Psoas muscle (tissue), 8 donors: ENCODE measurements around the gene SLC25A14. TPM values are rescaled to one million over a fixed set of nuclear protein-coding genes. Genes with fewer than 3 reads are reported as not detected.

Source experiments
- ATAC-seq, 4 donors: fragments of 200-7000 bp; cut with Tn5 transposase; one replicate each; pipeline ENCODE4 v1.9.1; 2020; ENCODE audit warnings: moderate library complexity in 3 of 4, mild to moderate bottlenecking in 2 of 4
- DNase-seq, 2 donors: peaks; one replicate each; pipeline ENCODE4 v3.0.0-alpha.2; 2020
- H3K27ac ChIP-seq: fragments of 200-600 bp; one replicate; pipeline ENCODE4 v1.8.0; 2022
- H3K27me3 ChIP-seq, 3 donors: fragments of 200-600 bp in 1 of 3; one replicate each; pipeline versions ENCODE4 v1.6.1 to v1.8.0; 2013 to 2022; ENCODE audit warnings: low read length in 2 of 3, mild to moderate bottlenecking in 2 of 3, moderate library complexity in 1 of 3; ENCODE audit not compliant: insufficient read depth in 3 of 3
- H3K36me3 ChIP-seq, 2 donors: fragments of 200-600 bp in 1 of 2; one replicate each; pipeline versions ENCODE4 v1.6.1 to v1.8.0; 2013 to 2022; ENCODE audit warnings: low read depth in 1 of 2, mild to moderate bottlenecking in 1 of 2, moderate library complexity in 1 of 2; ENCODE audit not compliant: insufficient read depth in 1 of 2
- H3K4me1 ChIP-seq: fragments of 200-600 bp; one replicate; pipeline ENCODE4 v1.8.0; 2022
- H3K4me3 ChIP-seq: fragments of 200-600 bp; one replicate; pipeline ENCODE4 v1.8.0; 2022; ENCODE audit warnings: mild to moderate bottlenecking
- H3K9me3 ChIP-seq: fragments of 200-600 bp; one replicate; pipeline ENCODE4 v1.8.0; 2022
- WGBS, 3 donors: extraction: QIAGEN DNeasy Blood & Tissue Kit; methylation state at CpG; one replicate each; pipeline versions ENCODE4 v1.1.6 to v1.1.7; 2013; 5-methylcytosine and 5-hydroxymethylcytosine counted together
- intact Hi-C, 2 donors: fragments of 100-400 bp; cut with DNase I; formaldehyde crosslinking; loops; one replicate each; pipeline versions ENCODE4 v1.11.0 to v1.14.2; 2022
- polyA plus RNA-seq, 3 donors: library from polyadenylated mRNA; stranded (reverse); fragments of 200-250 nt; gene quantifications; one replicate each; pipeline ENCODE4 v1.2.3, GENCODE V29; 2013
- total RNA-seq, 4 donors: library from RNA; stranded (reverse); fragmentation: NEBNext Ultra II Directional in 2 of 4; extraction: Animal tissue kit (Norgen Biotek cat#: 25700) in 2 of 4; gene quantifications; one replicate each; pipeline versions ENCODE4 v1.2.1 to v1.2.4, GENCODE V29; 2021 to 2023
- TF ChIP-seq, protein P1 (sequence below): fragments of 200-600 bp; IDR thresholded peaks from one replicate; pipeline ENCODE4 v1.8.0; 2022; ENCODE audit warnings: antibody characterized with exemption
- donor health status: healthy with polysubstance abuse.
- donor health status: DM: no; HTN: no; CAD: no; lungs with moderate emphysema.
- donor health status: Bipolar disorder and iron deficiency.
- donor health status: healthy.
- donor health status: DM: yes; HTN: yes; CAD: no.
- donor health status: DM: no; HTN: no; CAD: no.
- donor health status: DM: no; HTN: no; CAD: no.
- donor health status: DM: yes; HTN: yes; CAD: no.

SLC25A14 gene
- total and polyA plus RNA-seq, 7 donors = 3.5 to 19.2 (median 7.1) TPM

DNA sequence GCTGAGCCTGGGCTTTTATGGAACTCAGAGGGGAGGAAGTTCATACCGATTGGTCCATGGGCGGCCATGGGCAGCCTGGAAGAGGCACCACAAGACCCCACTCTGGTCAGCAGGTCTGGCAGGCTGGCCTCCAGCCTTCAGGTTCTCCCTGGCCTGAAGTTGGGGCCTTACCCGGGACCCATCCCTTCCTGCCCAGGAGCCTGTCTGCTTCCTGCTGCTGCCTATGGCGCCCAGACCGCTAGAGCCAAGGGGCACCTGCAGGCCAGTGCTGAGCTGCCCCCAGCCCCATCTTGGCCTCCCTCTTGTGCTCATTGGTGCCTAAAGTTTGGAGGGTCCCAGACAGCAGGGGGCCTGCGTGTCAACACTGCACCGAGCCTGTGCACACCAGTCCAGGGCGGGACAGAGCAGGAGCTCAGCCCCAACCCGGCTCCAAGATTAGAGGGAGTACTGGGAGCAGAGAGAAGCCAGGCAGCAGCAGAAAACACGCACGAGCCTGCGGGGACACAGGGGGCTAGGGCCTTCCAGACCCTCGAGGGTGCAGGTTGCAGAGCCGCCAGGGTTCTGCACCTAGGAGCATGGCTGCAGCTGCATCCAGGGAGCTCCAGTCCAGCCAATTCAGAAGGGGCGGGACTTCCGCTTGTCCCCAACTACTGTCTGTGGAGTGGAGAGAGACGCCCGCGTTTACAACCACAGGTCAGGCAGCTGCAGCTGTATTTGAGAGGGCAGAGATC lies 40.3 kb upstream of the SLC25A14 start:
- no peak overlapping the region for H3K4me3 ChIP-seq
- H3K27me3 ChIP-seq = no peaks in the 10 kb centered on the region
- no peak for ATAC-seq
- TF ChIP-seq, protein P1, sequence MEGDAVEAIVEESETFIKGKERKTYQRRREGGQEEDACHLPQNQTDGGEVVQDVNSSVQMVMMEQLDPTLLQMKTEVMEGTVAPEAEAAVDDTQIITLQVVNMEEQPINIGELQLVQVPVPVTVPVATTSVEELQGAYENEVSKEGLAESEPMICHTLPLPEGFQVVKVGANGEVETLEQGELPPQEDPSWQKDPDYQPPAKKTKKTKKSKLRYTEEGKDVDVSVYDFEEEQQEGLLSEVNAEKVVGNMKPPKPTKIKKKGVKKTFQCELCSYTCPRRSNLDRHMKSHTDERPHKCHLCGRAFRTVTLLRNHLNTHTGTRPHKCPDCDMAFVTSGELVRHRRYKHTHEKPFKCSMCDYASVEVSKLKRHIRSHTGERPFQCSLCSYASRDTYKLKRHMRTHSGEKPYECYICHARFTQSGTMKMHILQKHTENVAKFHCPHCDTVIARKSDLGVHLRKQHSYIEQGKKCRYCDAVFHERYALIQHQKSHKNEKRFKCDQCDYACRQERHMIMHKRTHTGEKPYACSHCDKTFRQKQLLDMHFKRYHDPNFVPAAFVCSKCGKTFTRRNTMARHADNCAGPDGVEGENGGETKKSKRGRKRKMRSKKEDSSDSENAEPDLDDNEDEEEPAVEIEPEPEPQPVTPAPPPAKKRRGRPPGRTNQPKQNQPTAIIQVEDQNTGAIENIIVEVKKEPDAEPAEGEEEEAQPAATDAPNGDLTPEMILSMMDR = no peak
- H3K9me3 ChIP-seq = no peaks in the 10 kb centered on the region
- no peak for DNase-seq
- intact Hi-C loops = no loop called here
- H3K36me3 ChIP-seq = no peaks in the 10 kb centered on the region
- 61 to 71% (median 69%) methylated on average over 10 to 19 of the region's 19 CpGs for WGBS, 3 donors
- no peak overlapping the region for H3K27ac ChIP-seq
- no peaks in the 10 kb centered on the region for H3K4me1 ChIP-seq

- DNase-seq (no peak), ATAC-seq (no peak)
- TF ChIP-seq, protein P1 = no peak
- Histone ChIP-seq H3K9me3 (no peaks in the 10 kb centered on the region), H3K27ac (no peak overlapping the region), H3K27me3 (no peaks in the 10 kb centered on the region), H3K36me3 (no peaks in the 10 kb centered on the region), H3K4me3 (no peak overlapping the region), H3K4me1 (no peaks in the 10 kb centered on the region)
- WGBS, 3 donors = 39 to 55% (median 46%) methylated on average over 2 of the region's 2 CpGs
- intact Hi-C loops = no loop called here
These were observed 39.8 kb upstream of the SLC25A14 start for GRCh38 chrX:130300010-130300282.

GRCh38 chrX:130301405-130301804 lies 38.3 kb upstream of the SLC25A14 start:
- 83 to 100% (median 100%) methylated on average over 1 of the region's 1 CpG for WGBS, 3 donors
- Histone ChIP-seq H3K4me1 (no peaks in the 10 kb centered on the region), H3K36me3 (no peaks in the 10 kb centered on the region), H3K27me3 (no peaks in the 10 kb centered on the region), H3K9me3 (no peaks in the 10 kb centered on the region), H3K4me3 (no peak overlapping the region), H3K27ac (no peak overlapping the region)
- ATAC-seq (no peak), DNase-seq (no peak)
- TF ChIP-seq, protein P1 = no peak
- intact Hi-C loops = no loop called here

- TF ChIP-seq, protein P1 = no peak
- H3K27me3 ChIP-seq = no peaks in the 10 kb centered on the region
- DNase-seq = no peak
- H3K9me3 ChIP-seq = no peaks in the 10 kb centered on the region
- H3K4me3 ChIP-seq = no peak overlapping the region
- ATAC-seq = no peak
- intact Hi-C loops = no loop called here
- no peak overlapping the region for H3K27ac ChIP-seq
- WGBS, 3 donors = 28 to 88% (median 51%) methylated on average over 1 of the region's 1 CpG
- H3K36me3 ChIP-seq = no peaks in the 10 kb centered on the region
- H3K4me1 ChIP-seq = no peaks in the 10 kb centered on the region
These were observed 37.7 kb upstream of the SLC25A14 start for GRCh38 chrX:130301977-130302376.
